ENCODE measurements around the gene COQ8A. TPM values are rescaled to one million over a fixed set of nuclear protein-coding genes. Genes with fewer than 3 reads are reported as not detected.

The COQ8A gene
- total and polyA plus RNA-seq, 10 of the 15 experiments (the other 5 are each of a cell fraction or from before 2014, with no cell fraction given) = 0.72 to 24.8 (median 12.1) TPM

DNA sequence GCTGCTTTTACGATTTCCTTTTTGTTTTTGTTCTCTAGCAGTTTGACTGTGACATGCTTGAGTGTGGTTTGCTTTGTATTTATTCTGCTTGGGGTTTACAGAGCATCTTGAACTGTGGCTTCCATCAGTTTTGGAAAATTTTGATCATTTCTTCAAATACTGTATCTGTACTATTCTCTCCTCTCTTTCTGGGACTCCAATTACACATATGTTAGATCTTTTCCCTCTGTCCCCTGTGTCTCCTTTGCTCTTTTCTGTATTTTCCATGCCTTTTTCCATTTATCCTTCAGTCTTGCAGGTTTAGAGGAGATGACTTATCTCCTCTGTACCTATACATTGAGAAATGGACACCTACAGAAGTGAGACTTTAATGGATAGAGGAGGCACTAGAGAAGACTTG lies 31.7 kb downstream of the COQ8A start:
- no TSS peak for BruUV-seq (replicated peaks)
- no peak for FAIRE-seq

More for the DNA sequence above, 31.7 kb downstream of the COQ8A start:
- ChIA-PET CTCF (interaction anchor here (0.5 to 0.8 kb wide), 3 partner anchors 35 to 59 kb away, joined by 3 read pairs; no protein-coding TSS in a partner anchor), RAD21 (ENCODE audit: unreplicated experiment) (no interaction called here), SMC1A (ENCODE audit: uncharacterized antibody, unreplicated experiment) (no interaction called here), POLR2A (interaction anchor here (0.6 kb wide), 1 partner anchor 693 kb away, joined by 7 read pairs; no protein-coding TSS in a partner anchor)
- Histone ChIP-seq H2AFZ (ENCODE audit: control insufficient read depth, low read depth, low read length) (no peak overlapping the region), H3K27ac (ENCODE audit: control insufficient read depth, insufficient read depth) (no peak overlapping the region), H3K79me2 (ENCODE audit: control insufficient read depth, insufficient read depth, low read length) (no peaks in the 10 kb centered on the region), H3K36me3 (ENCODE audit: control insufficient read depth in 2 of 2, insufficient read depth in 2 of 2, low read length in 1 of 2) (no peaks in the 10 kb centered on the region; a peak in 1 of 4 replicates), H3K4me2 (ENCODE audit: control insufficient read depth, insufficient read depth) (no peak overlapping the region), H3K9me3 (replicated peaks; ENCODE audit: control insufficient read depth, insufficient read depth, low read length) (peaks cover 1% of the 10 kb centered on the region; the same call in 2 of the 3 replicates), H4K20me1 (ENCODE audit: control insufficient read depth, insufficient read depth) (no peaks in the 10 kb centered on the region), H3K27me3 (replicated peaks in 1 of 2; ENCODE audit: control insufficient read depth in 2 of 2, insufficient read depth in 2 of 2, low read length in 1 of 2) (no peaks in the 10 kb centered on the region), H3K9ac (ENCODE audit: control insufficient read depth, insufficient read depth, low read length) (no peak overlapping the region), H3K4me3 (no peak overlapping the region), H3K4me1 (ENCODE audit: control insufficient read depth, insufficient read depth, low read length) (no peaks in the 10 kb centered on the region)
- intact Hi-C loops (cut with micrococcal nuclease; ENCODE audit: unreplicated experiment) (no loop called here), in situ Hi-C loops (cut with MboI) (no loop called here)
- DNase-seq (ENCODE audit: low read depth, low spot score) (no peak), ATAC-seq (no peak)
- TF ChIP-seq ZNF384 (IDR thresholded peaks at IDR 0.05; ENCODE audit: borderline replicate concordance, low read depth, low read length) = no peak
- no peak for TF ChIP-seq RCOR1 (conservative IDR thresholded peaks at IDR 0.05; ENCODE audit: low read depth, low read length)
- TF ChIP-seq TARDBP (IDR thresholded peaks at IDR 0.05; ENCODE audit: borderline replicate concordance) = no peak
- no peak for TF ChIP-seq EP300 (IDR thresholded peaks at IDR 0.05; ENCODE audit: borderline replicate concordance in 1 of 2, control insufficient read depth in 1 of 2, low read depth in 2 of 2, low read length in 2 of 2)
- TF ChIP-seq PML (IDR thresholded peaks at IDR 0.05; ENCODE audit: low read length) = no peak
- no peak for TF ChIP-seq STAT1 (conservative IDR thresholded peaks at IDR 0.05)
- TF ChIP-seq, protein P1, sequence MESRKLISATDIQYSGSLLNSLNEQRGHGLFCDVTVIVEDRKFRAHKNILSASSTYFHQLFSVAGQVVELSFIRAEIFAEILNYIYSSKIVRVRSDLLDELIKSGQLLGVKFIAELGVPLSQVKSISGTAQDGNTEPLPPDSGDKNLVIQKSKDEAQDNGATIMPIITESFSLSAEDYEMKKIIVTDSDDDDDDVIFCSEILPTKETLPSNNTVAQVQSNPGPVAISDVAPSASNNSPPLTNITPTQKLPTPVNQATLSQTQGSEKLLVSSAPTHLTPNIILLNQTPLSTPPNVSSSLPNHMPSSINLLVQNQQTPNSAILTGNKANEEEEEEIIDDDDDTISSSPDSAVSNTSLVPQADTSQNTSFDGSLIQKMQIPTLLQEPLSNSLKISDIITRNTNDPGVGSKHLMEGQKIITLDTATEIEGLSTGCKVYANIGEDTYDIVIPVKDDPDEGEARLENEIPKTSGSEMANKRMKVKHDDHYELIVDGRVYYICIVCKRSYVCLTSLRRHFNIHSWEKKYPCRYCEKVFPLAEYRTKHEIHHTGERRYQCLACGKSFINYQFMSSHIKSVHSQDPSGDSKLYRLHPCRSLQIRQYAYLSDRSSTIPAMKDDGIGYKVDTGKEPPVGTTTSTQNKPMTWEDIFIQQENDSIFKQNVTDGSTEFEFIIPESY (IDR thresholded peaks at IDR 0.05) = no peak
- no peak for TF ChIP-seq SMAD5 (IDR thresholded peaks at IDR 0.05; ENCODE audit: low read depth)
- TF ChIP-seq, protein P2, sequence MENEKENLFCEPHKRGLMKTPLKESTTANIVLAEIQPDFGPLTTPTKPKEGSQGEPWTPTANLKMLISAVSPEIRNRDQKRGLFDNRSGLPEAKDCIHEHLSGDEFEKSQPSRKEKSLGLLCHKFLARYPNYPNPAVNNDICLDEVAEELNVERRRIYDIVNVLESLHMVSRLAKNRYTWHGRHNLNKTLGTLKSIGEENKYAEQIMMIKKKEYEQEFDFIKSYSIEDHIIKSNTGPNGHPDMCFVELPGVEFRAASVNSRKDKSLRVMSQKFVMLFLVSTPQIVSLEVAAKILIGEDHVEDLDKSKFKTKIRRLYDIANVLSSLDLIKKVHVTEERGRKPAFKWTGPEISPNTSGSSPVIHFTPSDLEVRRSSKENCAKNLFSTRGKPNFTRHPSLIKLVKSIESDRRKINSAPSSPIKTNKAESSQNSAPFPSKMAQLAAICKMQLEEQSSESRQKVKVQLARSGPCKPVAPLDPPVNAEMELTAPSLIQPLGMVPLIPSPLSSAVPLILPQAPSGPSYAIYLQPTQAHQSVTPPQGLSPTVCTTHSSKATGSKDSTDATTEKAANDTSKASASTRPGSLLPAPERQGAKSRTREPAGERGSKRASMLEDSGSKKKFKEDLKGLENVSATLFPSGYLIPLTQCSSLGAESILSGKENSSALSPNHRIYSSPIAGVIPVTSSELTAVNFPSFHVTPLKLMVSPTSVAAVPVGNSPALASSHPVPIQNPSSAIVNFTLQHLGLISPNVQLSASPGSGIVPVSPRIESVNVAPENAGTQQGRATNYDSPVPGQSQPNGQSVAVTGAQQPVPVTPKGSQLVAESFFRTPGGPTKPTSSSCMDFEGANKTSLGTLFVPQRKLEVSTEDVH (IDR thresholded peaks at IDR 0.05; ENCODE audit: low read depth, partially characterized antibody) = no peak
- no peak for TF ChIP-seq HDAC2 (IDR thresholded peaks at IDR 0.05)
- TF ChIP-seq KLF5 (IDR thresholded peaks at IDR 0.05; ENCODE audit: partially characterized antibody) = no peak
- no peak for TF ChIP-seq RUNX3 (IDR thresholded peaks at IDR 0.05; ENCODE audit: low read length)
- TF ChIP-seq SREBF1 (IDR thresholded peaks at IDR 0.05; ENCODE audit: low read length) = no peak
- TF ChIP-seq WRNIP1 (IDR thresholded peaks at IDR 0.05; ENCODE audit: borderline replicate concordance, low read depth, low read length) = no peak
- 90% methylated on average over 1 of the region's 1 CpG for WGBS (ENCODE audit: insufficient coverage, insufficient replicate concordance, low lambda C conversion rate, missing lambda C conversion rate)

Measured in GM12878 (cell line).